ENCODE measurements around the gene BRCA2. TPM values are rescaled to one million over a fixed set of nuclear protein-coding genes. Genes with fewer than 3 reads are reported as not detected.
A peak's percentile ranks its signal among the peaks of the same experiment; 100 is the strongest.

BRCA2 gene
- total RNA-seq, 1 experiment from 2014 or later: 29.8 TPM

GRCh38 chr13:32311188-32311897, 4.0 kb upstream of the BRCA2 start:
- Mint-ChIP-seq H3K36me3 (ENCODE audit: insufficient read depth, unreplicated experiment) (peaks cover 18% of the 10 kb centered on the region), H3K9me3 (ENCODE audit: unreplicated experiment) (no peaks in the 10 kb centered on the region), H3K4me3 (ENCODE audit: unreplicated experiment) (no peak overlapping the region), H3K27me3 (ENCODE audit: insufficient read depth, unreplicated experiment) (no peaks in the 10 kb centered on the region), H3K27ac (ENCODE audit: unreplicated experiment) (no peak overlapping the region), H3K4me1 (ENCODE audit: low read depth, unreplicated experiment) (peaks cover under 1% of the 10 kb centered on the region)
- intact Hi-C loops (cut with micrococcal nuclease; ENCODE audit: unreplicated experiment): no loop called here
- DNase-seq: no peak
- Histone ChIP-seq H3K9me3 (no peaks in the 10 kb centered on the region), H3K27me3 (replicated peaks; ENCODE audit: control insufficient read depth, insufficient read depth, low read length) (no peaks in the 10 kb centered on the region), H3K36me3 (ENCODE audit: control insufficient read depth, insufficient read depth, low read length) (0 out of 2 replicates have a peak, but pooled peaks cover 2% of the 10 kb centered on the region), H3K4me1 (peaks cover 19% of the 10 kb centered on the region), H3K4me3 (ENCODE audit: low read depth, low read length) (no peak overlapping the region)
- POLR2A ChIA-PET: no interaction called here
- BruUV-seq (replicated peaks): no TSS peak
- TF ChIP-seq CTCF (IDR thresholded peaks at IDR 0.05; ENCODE audit: insufficient read depth in 1 of 2, low read depth in 1 of 2, low read length in 1 of 2, severe bottlenecking in 1 of 2, unreplicated experiment in 1 of 2): no peak
- CTCF ChIA-PET: interaction anchor here (1.0 kb wide), 1 partner anchor 402 kb away, joined by 5 read pairs; no protein-coding TSS in a partner anchor

GRCh38 chr13:32314271-32315237, 754 bp upstream of the BRCA2 start:
- H3K27ac Mint-ChIP-seq (ENCODE audit: unreplicated experiment): peak overlapping the region; percentile 98
- no peak for TF ChIP-seq CTCF (IDR thresholded peaks at IDR 0.05; ENCODE audit: insufficient read depth in 1 of 2, low read depth in 1 of 2, low read length in 1 of 2, severe bottlenecking in 1 of 2, unreplicated experiment in 1 of 2)
- DNase-seq: peak; percentile 48 to 68
- Histone ChIP-seq H3K4me1 (peaks cover 19% of the 10 kb centered on the region), H3K9me3 (no peaks in the 10 kb centered on the region), H3K27me3 (replicated peaks; ENCODE audit: control insufficient read depth, insufficient read depth, low read length) (no peaks in the 10 kb centered on the region), H3K36me3 (ENCODE audit: control insufficient read depth, insufficient read depth, low read length) (0 out of 2 replicates have a peak, but pooled peaks cover 2% of the 10 kb centered on the region), H3K4me3 (ENCODE audit: low read depth, low read length) (peak overlapping the region; percentile 77)
- ChIA-PET CTCF (interaction anchor here (0.7 to 1.3 kb wide), 7 partner anchors 13 to 404 kb away, joined by 3 to 10 read pairs (median 3); partner anchors contain the start of gene FRY), POLR2A (interaction anchor here (0.5 to 2.3 kb wide), 14 partner anchors 8 to 763 kb away, joined by 3 to 34 read pairs (median 4); partner anchors contain the start of genes FRY and N4BP2L1)
- intact Hi-C loops (cut with micrococcal nuclease; ENCODE audit: unreplicated experiment): loop anchor here (1.0 to 5.0 kb wide), 2 partner anchors 59 to 113 kb away; partner anchors contain the start of gene N4BP2L1
- H3K4me3 Mint-ChIP-seq (ENCODE audit: unreplicated experiment): peak overlapping the region; percentile 88
- H3K4me1 Mint-ChIP-seq (ENCODE audit: low read depth, unreplicated experiment): peaks cover 2% of the 10 kb centered on the region
- H3K9me3 Mint-ChIP-seq (ENCODE audit: unreplicated experiment): no peaks in the 10 kb centered on the region
- H3K27me3 Mint-ChIP-seq (ENCODE audit: insufficient read depth, unreplicated experiment): no peaks in the 10 kb centered on the region
- peaks cover 18% of the 10 kb centered on the region for H3K36me3 Mint-ChIP-seq (ENCODE audit: insufficient read depth, unreplicated experiment)
- TSS peak; percentile 86 for BruUV-seq (replicated peaks)

GRCh38 chr13:32316028-32316339, 676 bp downstream of the BRCA2 start:
- CTCF ChIA-PET: no interaction called here
- intact Hi-C loops (cut with micrococcal nuclease; ENCODE audit: unreplicated experiment): loop anchor here (5.0 kb wide), 1 partner anchor 111 kb away; the partner anchor contains the start of gene N4BP2L1

More at GRCh38 chr13:32316028-32316339, 676 bp downstream of the BRCA2 start:
- H3K27me3 ChIP-seq (replicated peaks; ENCODE audit: control insufficient read depth, insufficient read depth, low read length): no peaks in the 10 kb centered on the region
- H3K4me1 ChIP-seq: peaks cover 27% of the 10 kb centered on the region
- H3K9me3 ChIP-seq: no peaks in the 10 kb centered on the region
- Mint-ChIP-seq H3K36me3 (ENCODE audit: insufficient read depth, unreplicated experiment) (peaks cover 18% of the 10 kb centered on the region), H3K27me3 (ENCODE audit: insufficient read depth, unreplicated experiment) (no peaks in the 10 kb centered on the region), H3K4me1 (ENCODE audit: low read depth, unreplicated experiment) (peaks cover 13% of the 10 kb centered on the region), H3K27ac (ENCODE audit: unreplicated experiment) (peak overlapping the region; percentile 98), H3K4me3 (ENCODE audit: unreplicated experiment) (peak overlapping the region; percentile 88), H3K9me3 (ENCODE audit: unreplicated experiment) (no peaks in the 10 kb centered on the region)
- no peak for DNase-seq
- TF ChIP-seq CTCF (IDR thresholded peaks at IDR 0.05; ENCODE audit: insufficient read depth in 1 of 2, low read depth in 1 of 2, low read length in 1 of 2, severe bottlenecking in 1 of 2, unreplicated experiment in 1 of 2): no peak
- POLR2A ChIA-PET: interaction anchor here (0.7 to 2.3 kb wide), 10 partner anchors 54 to 406 kb away, joined by 3 to 34 read pairs (median 5); partner anchors contain the start of gene N4BP2L1
- H3K4me3 ChIP-seq (ENCODE audit: low read depth, low read length): peak overlapping the region; percentile 77
- BruUV-seq (replicated peaks): no TSS peak
- 0 out of 2 replicates have a peak, but pooled peaks cover 2% of the 10 kb centered on the region for H3K36me3 ChIP-seq (ENCODE audit: control insufficient read depth, insufficient read depth, low read length)
